CD14-positive monocyte (primary cell): ENCODE data around the gene PIGX. TPM values are rescaled to one million over a fixed set of nuclear protein-coding genes. Genes with fewer than 3 reads are reported as not detected.

Source experiments
- DNase-seq, 3 donors: peaks; one replicate each; pipeline ENCODE4 v3.0.0-alpha.2; 2011 to 2022
- H2AFZ ChIP-seq: 2 replicates; pipeline ENCODE4 v1.6.0; 2012; ENCODE audit warnings: mild to moderate bottlenecking, low read depth, low read length, inconsistent platforms; ENCODE audit not compliant: insufficient read depth, poor library complexity, severe bottlenecking
- H3K27ac ChIP-seq, 2 donors: 1 replicate in 1 of 2; 2 replicates in 1 of 2; pipeline ENCODE4 v1.5.1; 2012 to 2013; ENCODE audit warnings: low read length in 2 of 2, control low read depth in 1 of 2, inconsistent platforms in 1 of 2, low read depth in 1 of 2, mild to moderate bottlenecking in 1 of 2
- H3K27me3 ChIP-seq, 2 donors: one replicate each; pipeline versions ENCODE4 v1.6.0 to v1.6.1; 2011 to 2013; ENCODE audit warnings: low read length in 2 of 2; ENCODE audit not compliant: control insufficient read depth in 2 of 2, insufficient read depth in 2 of 2
- H3K36me3 ChIP-seq, 2 donors: replicated peaks in 1 of 2; 1 replicate in 1 of 2; 2 replicates in 1 of 2; pipeline versions ENCODE4 v1.5.1 to v1.6.1; 2012 to 2013; ENCODE audit warnings: low read length in 2 of 2, control low read depth in 1 of 2, inconsistent platforms in 1 of 2, mild to moderate bottlenecking in 1 of 2; ENCODE audit not compliant: insufficient read depth in 2 of 2, control insufficient read depth in 1 of 2
- H3K4me1 ChIP-seq, 2 donors: 1 replicate in 1 of 2; 2 replicates in 1 of 2; pipeline versions ENCODE4 v1.5.1 to v1.6.1; 2012 to 2013; ENCODE audit warnings: low read length in 2 of 2, control low read depth in 1 of 2, inconsistent platforms in 1 of 2, mild to moderate bottlenecking in 1 of 2, moderate library complexity in 1 of 2; ENCODE audit not compliant: insufficient read depth in 2 of 2, control insufficient read depth in 1 of 2
- H3K4me2 ChIP-seq: replicated peaks from 2 replicates; pipeline ENCODE3; 2012; ENCODE audit warnings: low read length, moderate library complexity, mild to moderate bottlenecking; ENCODE audit not compliant: poor library complexity, severe bottlenecking; ENCODE audit errors: extremely low read depth
- H3K4me3 ChIP-seq, 3 experiments: fragments of 200-600 bp in 1 of 3; sonication (generic) in 1 of 3; replicated peaks in 1 of 3; 1 replicate in 2 of 3; 2 replicates in 1 of 3; pipeline ENCODE4 v1.5.1; 2011 to 2013; ENCODE audit warnings: low read length in 3 of 3, mild to moderate bottlenecking in 3 of 3, control low read depth in 2 of 3, low read depth in 2 of 3, inconsistent platforms in 1 of 3, moderate library complexity in 1 of 3
- H3K79me2 ChIP-seq: 2 replicates; pipeline ENCODE4 v1.6.0; 2012; ENCODE audit warnings: mild to moderate bottlenecking, control low read depth, inconsistent platforms, low read length, moderate library complexity; ENCODE audit not compliant: insufficient read depth
- H3K9ac ChIP-seq: 2 replicates; pipeline ENCODE4 v1.6.0; 2017; ENCODE audit warnings: low read length, mild to moderate bottlenecking; ENCODE audit not compliant: insufficient read depth, poor library complexity, severe bottlenecking
- H3K9me3 ChIP-seq, 2 donors: replicated peaks in 1 of 2; 1 replicate in 1 of 2; 2 replicates in 1 of 2; pipeline versions ENCODE4 v1.5.1 to v1.6.1; 2012 to 2013; ENCODE audit warnings: low read length in 2 of 2, control low read depth in 1 of 2; ENCODE audit not compliant: control insufficient read depth in 1 of 2, insufficient read depth in 1 of 2
- H4K20me1 ChIP-seq: 2 replicates; pipeline ENCODE4 v1.6.0; 2012; ENCODE audit warnings: mild to moderate bottlenecking, low read length, control low read depth, moderate library complexity; ENCODE audit not compliant: insufficient read depth
- H3K27ac Mint-ChIP-seq, 7 donors: one replicate each; pipeline ENCODE4 v1.8.0; 2020; ENCODE audit warnings: mild to moderate bottlenecking in 7 of 7, mixed read lengths in 7 of 7, moderate library complexity in 6 of 7, inconsistent platforms in 2 of 7
- H3K27me3 Mint-ChIP-seq, 3 donors: one replicate each; pipeline ENCODE4 v1.8.0; 2021 to 2022; ENCODE audit warnings: low read depth in 3 of 3, mild to moderate bottlenecking in 3 of 3, mixed read lengths in 3 of 3, moderate library complexity in 3 of 3, inconsistent platforms in 1 of 3
- H3K36me3 Mint-ChIP-seq, 2 donors: one replicate each; pipeline ENCODE4 v1.8.0; 2020; ENCODE audit warnings: mixed read lengths in 2 of 2, inconsistent platforms in 1 of 2, mild to moderate bottlenecking in 1 of 2
- H3K4me1 Mint-ChIP-seq: one replicate; pipeline ENCODE4 v1.8.0; 2020; ENCODE audit warnings: mild to moderate bottlenecking, mixed read lengths
- H3K4me3 Mint-ChIP-seq, 2 donors: one replicate each; pipeline ENCODE4 v1.8.0; 2020; ENCODE audit warnings: mild to moderate bottlenecking in 2 of 2, mixed read lengths in 2 of 2, moderate library complexity in 1 of 2
- H3K9me3 Mint-ChIP-seq, 7 donors: one replicate each; pipeline ENCODE4 v1.8.0; 2020 to 2022; ENCODE audit warnings: mixed read lengths in 7 of 7, mild to moderate bottlenecking in 6 of 7, moderate library complexity in 6 of 7, inconsistent platforms in 2 of 7
- WGBS: methylation state at CpG from one replicate; pipeline ENCODE4 v1.1.5; 2013; ENCODE audit warnings: missing lambda C conversion rate; ENCODE audit not compliant: insufficient coverage; 5-methylcytosine and 5-hydroxymethylcytosine counted together
- intact Hi-C, 2 donors: fragments of 100-400 bp; cut with micrococcal nuclease; formaldehyde crosslinking; loops; one replicate each; pipeline versions ENCODE4 v1.15.0 to v1.15.1; 2023
- polyA plus RNA-seq, 3 donors: library from polyadenylated mRNA; depleted of rRNA in 1 of 3; unstranded in 2 of 3; stranded (reverse) in 1 of 3; fragments of 300-500 nt in 2 of 3; fragments of >200 nt in 1 of 3; fragmentation: Illumina TruSeq in 2 of 3; gene quantifications; 1 replicate in 2 of 3; 2 replicates in 1 of 3; pipeline ENCODE4 v1.2.3, GENCODE V29; 2012 to 2021
- TF ChIP-seq, protein P1 (sequence below): fragments of 200-600 bp; IDR thresholded peaks from one replicate; pipeline ENCODE4 v1.8.0; 2022; ENCODE audit warnings: antibody characterized with exemption, mild to moderate bottlenecking

Gene PIGX
- polyA plus RNA-seq, 3 donors, result 11.8 to 44.9 (median 29.8) TPM

DNA sequence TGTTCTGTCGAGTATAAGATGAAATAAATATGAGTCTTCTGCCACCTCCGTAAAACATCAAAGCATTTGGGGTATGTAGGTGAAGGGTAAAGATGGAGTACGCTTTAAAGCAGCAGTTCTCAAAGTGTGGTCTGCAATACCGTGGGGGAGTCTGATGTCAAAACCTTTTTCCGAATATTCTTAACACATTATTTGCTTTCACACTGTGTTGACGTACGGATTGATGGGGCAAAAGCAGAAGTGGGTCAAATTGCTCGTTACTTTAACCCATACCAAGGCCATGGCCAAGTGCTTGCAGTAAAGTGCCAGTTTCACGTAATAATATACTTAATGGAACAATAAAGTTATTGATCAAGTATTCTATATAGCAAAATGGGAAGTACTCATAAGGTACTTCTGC lies 63.8 kb downstream of the PIGX start:
- Mint-ChIP-seq H3K27me3 (peaks cover 0 to 1% (median 0%) of the 10 kb centered on the region in 3 donors), H3K4me3 (no peak overlapping the region), H3K36me3 (peaks cover 27 to 44% of the 10 kb centered on the region in 2 donors), H3K27ac (peak overlapping the region in 1 of 7 donors; percentile 38), H3K9me3 (peaks cover 3 to 10% (median 9%) of the 10 kb centered on the region in 7 donors), H3K4me1 (peaks cover 37% of the 10 kb centered on the region)
- Histone ChIP-seq H4K20me1 (peaks cover 100% of the 10 kb centered on the region), H3K36me3 (peaks cover 15 to 37% of the 10 kb centered on the region in 2 donors), H3K27me3 (no peaks in the 10 kb centered on the region), H3K9ac (no peak overlapping the region), H3K4me2 (no peak overlapping the region), H3K4me3 (no peak overlapping the region), H3K9me3 (peaks cover 6 to 10% of the 10 kb centered on the region in 2 donors), H3K27ac (peak overlapping the region in 1 of 2 donors; percentile 21), H2AFZ (no peak overlapping the region), H3K4me1 (no peaks in the 10 kb centered on the region), H3K79me2 (peaks cover 100% of the 10 kb centered on the region)
- intact Hi-C loops, result no loop called here
- TF ChIP-seq, protein P1, sequence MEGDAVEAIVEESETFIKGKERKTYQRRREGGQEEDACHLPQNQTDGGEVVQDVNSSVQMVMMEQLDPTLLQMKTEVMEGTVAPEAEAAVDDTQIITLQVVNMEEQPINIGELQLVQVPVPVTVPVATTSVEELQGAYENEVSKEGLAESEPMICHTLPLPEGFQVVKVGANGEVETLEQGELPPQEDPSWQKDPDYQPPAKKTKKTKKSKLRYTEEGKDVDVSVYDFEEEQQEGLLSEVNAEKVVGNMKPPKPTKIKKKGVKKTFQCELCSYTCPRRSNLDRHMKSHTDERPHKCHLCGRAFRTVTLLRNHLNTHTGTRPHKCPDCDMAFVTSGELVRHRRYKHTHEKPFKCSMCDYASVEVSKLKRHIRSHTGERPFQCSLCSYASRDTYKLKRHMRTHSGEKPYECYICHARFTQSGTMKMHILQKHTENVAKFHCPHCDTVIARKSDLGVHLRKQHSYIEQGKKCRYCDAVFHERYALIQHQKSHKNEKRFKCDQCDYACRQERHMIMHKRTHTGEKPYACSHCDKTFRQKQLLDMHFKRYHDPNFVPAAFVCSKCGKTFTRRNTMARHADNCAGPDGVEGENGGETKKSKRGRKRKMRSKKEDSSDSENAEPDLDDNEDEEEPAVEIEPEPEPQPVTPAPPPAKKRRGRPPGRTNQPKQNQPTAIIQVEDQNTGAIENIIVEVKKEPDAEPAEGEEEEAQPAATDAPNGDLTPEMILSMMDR, result no peak
- no peak for DNase-seq
- WGBS, result 83% methylated on average over 1 of the region's 9 CpGs

DNA sequence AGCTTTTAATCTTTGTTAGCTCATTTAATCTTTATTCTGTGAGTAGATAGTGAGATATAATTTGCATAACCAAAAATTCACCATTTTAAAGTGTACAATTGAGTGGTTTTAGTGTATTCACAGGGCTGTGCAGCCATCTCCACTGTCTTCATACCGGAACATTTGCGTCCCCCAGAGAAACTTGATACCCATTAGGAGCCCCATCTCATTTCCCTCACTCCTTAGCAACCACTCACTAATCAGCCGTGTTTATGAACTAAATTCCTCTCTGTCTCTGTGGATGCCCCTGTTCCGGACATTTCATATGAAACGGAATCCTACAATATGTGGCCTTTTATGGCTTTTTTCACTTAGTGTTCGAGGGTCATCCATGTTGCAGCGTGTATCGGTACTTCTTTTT lies 65.7 kb downstream of the PIGX start:
- H3K9me3 ChIP-seq, result peaks cover 6 to 10% of the 10 kb centered on the region in 2 donors
- H2AFZ ChIP-seq, result no peak overlapping the region
- WGBS, result 94% methylated on average over 8 of the region's 8 CpGs
- Mint-ChIP-seq H3K36me3 (peaks cover 30 to 46% of the 10 kb centered on the region in 2 donors), H3K9me3 (peaks cover 3 to 10% (median 9%) of the 10 kb centered on the region in 7 donors), H3K4me1 (peaks cover 25% of the 10 kb centered on the region), H3K27ac (peak overlapping the region in 3 of 7 donors; percentile 2 to 75 (median 52)), H3K4me3 (no peak overlapping the region), H3K27me3 (peaks cover 0 to 1% (median 0%) of the 10 kb centered on the region in 3 donors)
- DNase-seq, result no peak
- no peaks in the 10 kb centered on the region for H3K27me3 ChIP-seq
- intact Hi-C loops, result no loop called here
- peaks cover 100% of the 10 kb centered on the region for H3K79me2 ChIP-seq
- peaks cover 100% of the 10 kb centered on the region for H4K20me1 ChIP-seq
- H3K4me1 ChIP-seq, result no peaks in the 10 kb centered on the region
- no peak overlapping the region for H3K4me3 ChIP-seq
- TF ChIP-seq, protein P1, result no peak
- H3K36me3 ChIP-seq, result peaks cover 24 to 53% of the 10 kb centered on the region in 2 donors
- H3K9ac ChIP-seq, result no peak overlapping the region
- no peak overlapping the region for H3K4me2 ChIP-seq
- no peak overlapping the region for H3K27ac ChIP-seq
